A673 (cell line): Measurements from ENCODE around the gene CCDC88C.

Experiments
- EZH2 ChIP-seq: fragments of 200-600 bp; sonication (generic); IDR thresholded peaks from 2 replicates; pipeline ENCODE4 v1.6.1; 2017; ENCODE audit warnings: borderline replicate concordance, low read depth, mild to moderate bottlenecking, mixed read lengths, antibody characterized with exemption, low read length; ENCODE audit not compliant: poor library complexity, severe bottlenecking
- TF ChIP-seq, protein P1 (sequence below): fragments of 300-800, 200-600 bp; sonication (generic); conservative IDR thresholded peaks from 2 replicates; pipeline ENCODE4 v1.5.1; 2017; ENCODE audit warnings: low read depth, mild to moderate bottlenecking, antibody characterized with exemption, low read length, moderate library complexity, mixed read lengths

DNA sequence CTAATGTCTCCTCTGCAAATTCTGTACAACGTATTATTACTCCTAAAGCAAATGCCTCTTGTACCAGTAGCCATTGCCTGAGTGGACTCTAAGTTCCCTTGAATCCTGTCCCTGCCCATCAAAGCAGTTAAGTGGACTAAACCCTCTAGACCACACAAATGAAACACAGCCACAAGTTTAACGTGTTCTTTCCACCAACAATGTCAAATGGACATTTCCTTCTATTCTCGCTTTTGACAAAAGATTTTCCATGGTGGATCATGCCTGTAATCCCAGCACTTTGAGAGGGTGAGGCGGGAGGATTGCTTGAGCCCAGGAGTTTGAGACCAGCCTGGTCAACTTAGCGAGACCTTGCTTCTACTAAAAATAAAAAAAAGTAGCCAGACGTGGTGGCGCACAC, 15.9 kb downstream of the CCDC88C start:
- TF ChIP-seq EZH2: no peak
- TF ChIP-seq, protein P1, sequence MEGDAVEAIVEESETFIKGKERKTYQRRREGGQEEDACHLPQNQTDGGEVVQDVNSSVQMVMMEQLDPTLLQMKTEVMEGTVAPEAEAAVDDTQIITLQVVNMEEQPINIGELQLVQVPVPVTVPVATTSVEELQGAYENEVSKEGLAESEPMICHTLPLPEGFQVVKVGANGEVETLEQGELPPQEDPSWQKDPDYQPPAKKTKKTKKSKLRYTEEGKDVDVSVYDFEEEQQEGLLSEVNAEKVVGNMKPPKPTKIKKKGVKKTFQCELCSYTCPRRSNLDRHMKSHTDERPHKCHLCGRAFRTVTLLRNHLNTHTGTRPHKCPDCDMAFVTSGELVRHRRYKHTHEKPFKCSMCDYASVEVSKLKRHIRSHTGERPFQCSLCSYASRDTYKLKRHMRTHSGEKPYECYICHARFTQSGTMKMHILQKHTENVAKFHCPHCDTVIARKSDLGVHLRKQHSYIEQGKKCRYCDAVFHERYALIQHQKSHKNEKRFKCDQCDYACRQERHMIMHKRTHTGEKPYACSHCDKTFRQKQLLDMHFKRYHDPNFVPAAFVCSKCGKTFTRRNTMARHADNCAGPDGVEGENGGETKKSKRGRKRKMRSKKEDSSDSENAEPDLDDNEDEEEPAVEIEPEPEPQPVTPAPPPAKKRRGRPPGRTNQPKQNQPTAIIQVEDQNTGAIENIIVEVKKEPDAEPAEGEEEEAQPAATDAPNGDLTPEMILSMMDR: no peak
